CD8-positive, alpha-beta memory T cell (primary cell): ENCODE results near the gene GALP. TPM values are rescaled to one million over a fixed set of nuclear protein-coding genes. Genes with fewer than 3 reads are reported as not detected.
A peak's percentile ranks its signal among the peaks of the same experiment; 100 is the strongest.
"Not testable (repeated sequence)": the region's sequence is repeated elsewhere in the genome, so short reads cannot be mapped to it uniquely, and the experiment has no call there.

ENCODE experiments used
- CTCF ChIA-PET: fragments of 350-600 bp; sonication (Branson Sonifier 250); formaldehyde crosslinking; loops from one replicate; lab custom pipeline; 2021; ENCODE audit warnings: antibody characterized with exemption; lab: Charles Lee
- POLR2A ChIA-PET: fragments of 350-600 bp; sonication (Branson Sonifier 250); formaldehyde crosslinking; loops from one replicate; lab custom pipeline; 2021; ENCODE audit warnings: antibody characterized with exemption; lab: Charles Lee
- DNase-seq, 5 donors: peaks; one replicate each; pipeline versions ENCODE4 v3.0.0 to v3.0.0-alpha.2; 2020 to 2022; ENCODE audit warnings: mixed read lengths in 1 of 5
- H3K27ac ChIP-seq: one replicate; pipeline ENCODE4 v1.7.0; 2013; ENCODE audit warnings: low read depth, mild to moderate bottlenecking, low read length, moderate library complexity
- H3K27me3 ChIP-seq: 2 replicates; pipeline ENCODE4 v1.7.0; 2013; ENCODE audit warnings: low read length, mild to moderate bottlenecking; ENCODE audit not compliant: insufficient read depth, poor library complexity, severe bottlenecking
- H3K36me3 ChIP-seq: 2 replicates; pipeline ENCODE4 v1.7.0; 2013; ENCODE audit warnings: mild to moderate bottlenecking, low read length, moderate library complexity; ENCODE audit not compliant: insufficient read depth
- H3K4me1 ChIP-seq: 2 replicates; pipeline ENCODE4 v1.7.0; 2013; ENCODE audit warnings: mild to moderate bottlenecking, low read length, moderate library complexity; ENCODE audit not compliant: insufficient read depth
- H3K4me3 ChIP-seq: 2 replicates; pipeline ENCODE4 v1.7.0; 2013; ENCODE audit warnings: mild to moderate bottlenecking, low read length
- H3K9me3 ChIP-seq: 2 replicates; pipeline ENCODE4 v1.7.0; 2013; ENCODE audit warnings: mild to moderate bottlenecking, low read length
- H3K27ac Mint-ChIP-seq, 8 donors: one replicate each; pipeline ENCODE4 v1.8.0; 2020 to 2021; ENCODE audit warnings: mixed read lengths in 8 of 8, mild to moderate bottlenecking in 6 of 8, inconsistent platforms in 3 of 8, moderate library complexity in 3 of 8
- H3K27me3 Mint-ChIP-seq, 2 donors: one replicate each; pipeline ENCODE4 v1.8.0; 2020 to 2021; ENCODE audit warnings: mixed read lengths in 2 of 2, mild to moderate bottlenecking in 1 of 2, moderate library complexity in 1 of 2
- H3K36me3 Mint-ChIP-seq, 3 donors: one replicate each; pipeline ENCODE4 v1.8.0; 2020 to 2021; ENCODE audit warnings: mixed read lengths in 3 of 3, inconsistent platforms in 1 of 3, mild to moderate bottlenecking in 1 of 3
- H3K4me1 Mint-ChIP-seq, 3 donors: one replicate each; pipeline ENCODE4 v1.8.0; 2020 to 2021; ENCODE audit warnings: mixed read lengths in 3 of 3, inconsistent platforms in 1 of 3, mild to moderate bottlenecking in 1 of 3
- H3K4me3 Mint-ChIP-seq, 7 donors: one replicate each; pipeline ENCODE4 v1.8.0; 2020 to 2021; ENCODE audit warnings: mixed read lengths in 7 of 7, mild to moderate bottlenecking in 6 of 7, moderate library complexity in 4 of 7, inconsistent platforms in 2 of 7
- H3K9me3 Mint-ChIP-seq, 5 donors: one replicate each; pipeline ENCODE4 v1.8.0; 2020 to 2022; ENCODE audit warnings: mixed read lengths in 5 of 5, mild to moderate bottlenecking in 3 of 5, moderate library complexity in 2 of 5, inconsistent platforms in 1 of 5
- polyA plus RNA-seq: library from polyadenylated mRNA; unstranded; fragments of 300-500 nt; fragmentation: Illumina TruSeq; gene quantifications from one replicate; pipeline ENCODE4 v1.2.3, GENCODE V29; 2021
- total RNA-seq, 2 experiments: library from RNA; stranded (reverse); gene quantifications; one replicate each; pipeline ENCODE4 v1.2.3, GENCODE V29; 2021

Gene GALP
- total and polyA plus RNA-seq, 3 experiments from 2014 or later: not detected

DNA sequence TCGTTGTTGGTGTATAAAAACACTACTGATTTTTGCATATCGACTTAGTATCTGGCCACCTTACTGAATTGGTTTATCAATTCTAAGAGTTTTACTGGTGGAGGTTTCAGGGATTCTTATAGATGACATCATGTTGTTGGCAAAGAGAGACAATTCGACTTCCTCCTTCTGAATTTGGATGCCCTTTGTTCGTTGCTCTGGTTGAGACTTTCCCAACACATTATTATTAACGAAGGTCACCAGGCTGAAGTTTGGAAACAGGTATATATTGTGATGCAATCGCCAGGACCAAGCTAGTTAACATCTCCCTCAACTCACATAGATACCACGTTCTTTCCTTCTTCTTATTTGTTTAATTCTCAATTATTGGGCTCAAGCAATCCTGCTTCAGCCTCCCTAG, 23.9 kb downstream of the GALP start:
- Histone ChIP-seq H3K27ac (no peak overlapping the region), H3K4me3 (no peak overlapping the region), H3K9me3 (no peaks in the 10 kb centered on the region), H3K4me1 (no peaks in the 10 kb centered on the region), H3K36me3 (no peaks in the 10 kb centered on the region), H3K27me3 (no peaks in the 10 kb centered on the region)
- H3K4me1 Mint-ChIP-seq: no peaks in the 10 kb centered on the region
- no peak overlapping the region for H3K4me3 Mint-ChIP-seq
- peak overlapping the region in 1 of 8 donors; percentile 4 for H3K27ac Mint-ChIP-seq
- DNase-seq: no peak
- no peaks in the 10 kb centered on the region for H3K9me3 Mint-ChIP-seq
- peaks cover 3 to 13% of the 10 kb centered on the region in 2 donors for H3K27me3 Mint-ChIP-seq
- no peaks in the 10 kb centered on the region for H3K36me3 Mint-ChIP-seq
- POLR2A ChIA-PET: no interaction called here
- CTCF ChIA-PET: no interaction called here

DNA sequence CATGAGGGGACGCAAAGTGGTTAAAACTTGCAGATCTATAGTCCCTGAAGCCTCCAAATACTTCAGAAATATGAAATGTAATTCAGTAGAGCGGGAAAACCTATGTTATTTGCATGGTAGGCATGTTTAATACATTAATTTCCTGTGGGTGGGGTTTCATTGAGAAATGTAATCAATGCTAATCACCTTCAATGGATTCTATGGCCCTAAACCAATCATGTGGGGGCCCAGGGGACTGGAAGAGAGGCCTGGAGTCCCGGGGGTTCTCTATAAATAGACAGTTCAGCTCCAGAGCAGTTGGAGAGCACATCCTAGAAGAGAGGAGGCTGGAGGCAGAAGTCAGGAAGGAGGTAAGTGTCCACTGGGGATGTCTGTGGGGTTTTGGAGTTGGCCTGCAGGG, 26.2 kb downstream of the GALP start, which contains the start of gene ZSCAN5C:
TSS of gene ZSCAN5C (plus strand) at position 301 of the 400 bp plus-strand sequence. CDS start 3,641 bp downstream, outside the sequence.
- peak within 1 kb of the TSS in 1 of 8 donors; percentile 15 for H3K27ac Mint-ChIP-seq
- H3K4me3 Mint-ChIP-seq: no peak within 1 kb of the TSS
- no peaks in the 10 kb centered on the region for H3K9me3 ChIP-seq
- no peaks in the 10 kb centered on the region for H3K36me3 ChIP-seq
- no peaks in the 10 kb centered on the region for H3K36me3 Mint-ChIP-seq
- CTCF ChIA-PET: no interaction called here
- H3K4me3 ChIP-seq: no peak within 1 kb of the TSS
- no peaks in the 10 kb centered on the region for H3K27me3 ChIP-seq
- DNase-seq: no peak
- no peaks in the 10 kb centered on the region for H3K4me1 Mint-ChIP-seq
- H3K27ac ChIP-seq: no peak within 1 kb of the TSS
- H3K9me3 Mint-ChIP-seq: no peaks in the 10 kb centered on the region
- no peaks in the 10 kb centered on the region for H3K4me1 ChIP-seq
- peaks cover 8 to 17% of the 10 kb centered on the region in 2 donors for H3K27me3 Mint-ChIP-seq
- POLR2A ChIA-PET: no interaction called here

GRCh38 chr19:56207581-56207980, 31.8 kb downstream of the GALP start:
- H3K4me3 Mint-ChIP-seq, DNase-seq, CTCF ChIA-PET, H3K4me3 ChIP-seq, H3K4me1 ChIP-seq, H3K27me3 ChIP-seq, POLR2A ChIA-PET, H3K9me3 ChIP-seq, H3K36me3 ChIP-seq, H3K9me3 Mint-ChIP-seq, H3K27ac ChIP-seq, H3K36me3 Mint-ChIP-seq, H3K4me1 Mint-ChIP-seq: not testable (repeated sequence)
- Mint-ChIP-seq H3K27ac (peak overlapping the region in 1 of 8 donors; percentile 48), H3K27me3 (peaks cover 12 to 14% of the 10 kb centered on the region in 2 donors)

DNA sequence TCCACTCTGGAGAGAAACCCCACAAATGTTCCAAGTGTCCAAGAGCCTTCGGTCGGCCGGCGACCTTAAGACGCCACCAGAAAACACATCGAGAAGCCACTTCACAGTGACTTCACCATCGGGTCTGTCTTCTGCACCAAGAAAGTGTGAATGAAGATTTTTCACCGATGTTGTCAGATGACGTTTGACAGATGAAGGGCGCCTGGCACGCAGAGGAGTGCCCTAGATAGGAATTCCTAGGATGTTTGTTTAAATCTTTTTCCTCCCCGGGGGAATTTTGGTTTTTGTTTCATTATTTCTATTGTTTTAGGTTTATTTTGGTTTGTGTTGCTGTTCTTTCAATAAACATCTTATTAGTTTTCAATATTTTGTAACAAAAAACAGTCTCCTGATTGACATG, 33.3 kb downstream of the GALP start:
- no peak overlapping the region for H3K4me3 Mint-ChIP-seq
- no peaks in the 10 kb centered on the region for H3K4me1 ChIP-seq
- CTCF ChIA-PET: no interaction called here
- H3K4me1 Mint-ChIP-seq: no peaks in the 10 kb centered on the region
- peaks cover 16 to 17% of the 10 kb centered on the region in 2 donors for H3K27me3 Mint-ChIP-seq
- no peak for DNase-seq
- no peaks in the 10 kb centered on the region for H3K9me3 ChIP-seq
- no peaks in the 10 kb centered on the region for H3K36me3 ChIP-seq
- no peaks in the 10 kb centered on the region for H3K9me3 Mint-ChIP-seq
- no peak overlapping the region for H3K27ac Mint-ChIP-seq
- POLR2A ChIA-PET: no interaction called here
- no peak overlapping the region for H3K4me3 ChIP-seq
- H3K27ac ChIP-seq: no peak overlapping the region
- no peaks in the 10 kb centered on the region for H3K36me3 Mint-ChIP-seq
- H3K27me3 ChIP-seq: no peaks in the 10 kb centered on the region

DNA sequence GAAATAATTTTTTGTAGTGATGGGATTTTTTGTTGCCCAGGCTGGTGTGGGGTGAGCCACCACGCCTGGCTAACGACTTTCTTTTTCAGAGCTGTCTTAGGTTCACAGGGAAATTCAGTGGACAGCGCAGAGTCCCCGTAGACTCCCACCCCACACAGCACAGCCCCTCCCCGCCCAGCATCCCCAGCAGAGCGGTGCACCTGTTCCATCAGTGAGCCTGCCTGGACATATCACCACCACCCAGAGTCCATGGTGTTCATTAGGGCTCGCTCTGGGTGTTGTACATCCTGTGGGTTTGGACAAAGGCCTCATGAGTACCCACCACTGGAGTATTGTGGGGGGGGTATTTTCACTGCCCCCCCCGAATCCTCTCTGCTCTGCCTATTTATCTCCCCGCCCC, 34.2 kb downstream of the GALP start:
- H3K27ac ChIP-seq, H3K27ac Mint-ChIP-seq, H3K27me3 ChIP-seq, H3K36me3 Mint-ChIP-seq, CTCF ChIA-PET, H3K9me3 Mint-ChIP-seq, H3K4me3 Mint-ChIP-seq, POLR2A ChIA-PET, DNase-seq, H3K9me3 ChIP-seq, H3K4me1 Mint-ChIP-seq, H3K36me3 ChIP-seq, H3K4me1 ChIP-seq, H3K4me3 ChIP-seq: not testable (repeated sequence)
- peaks cover 20 to 21% of the 10 kb centered on the region in 2 donors for H3K27me3 Mint-ChIP-seq

DNA sequence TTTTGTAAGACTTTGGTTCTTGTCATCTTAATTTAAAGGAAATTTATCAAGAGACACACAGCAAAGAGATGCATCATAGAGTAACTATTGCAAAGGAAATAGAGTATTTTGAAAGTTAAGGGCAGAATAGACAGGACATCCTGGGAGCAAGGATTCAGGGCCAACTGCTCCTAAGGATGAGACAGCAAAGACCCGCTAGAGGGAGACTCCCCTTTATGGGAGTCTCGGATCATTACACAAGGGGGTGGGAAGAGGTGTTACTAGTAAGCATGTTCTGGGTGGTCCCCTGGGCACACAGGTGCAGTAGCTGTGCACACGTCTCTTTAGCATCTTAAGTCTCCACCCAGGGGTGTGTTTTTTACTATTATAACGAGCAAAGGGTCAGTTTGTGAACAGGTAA, 35.9 kb downstream of the GALP start:
- no peak overlapping the region for H3K27ac Mint-ChIP-seq
- no peaks in the 10 kb centered on the region for H3K27me3 ChIP-seq
- H3K9me3 Mint-ChIP-seq: peaks cover 0 to 3% (median 0%) of the 10 kb centered on the region in 5 donors
- no peak overlapping the region for H3K27ac ChIP-seq
- no peaks in the 10 kb centered on the region for H3K9me3 ChIP-seq
- no peak overlapping the region for H3K4me3 ChIP-seq
- ChIA-PET POLR2A (no interaction called here), CTCF (no interaction called here)
- H3K36me3 ChIP-seq: no peaks in the 10 kb centered on the region
- H3K4me1 ChIP-seq: no peaks in the 10 kb centered on the region
- H3K27me3 Mint-ChIP-seq: peaks cover 20 to 28% of the 10 kb centered on the region in 2 donors
- H3K4me1 Mint-ChIP-seq: no peaks in the 10 kb centered on the region
- no peak overlapping the region for H3K4me3 Mint-ChIP-seq
- no peak for DNase-seq
- no peaks in the 10 kb centered on the region for H3K36me3 Mint-ChIP-seq

- H3K27ac ChIP-seq: no peak overlapping the region
- Mint-ChIP-seq H3K27ac (no peak overlapping the region), H3K4me1 (peaks cover 0 to 4% (median 2%) of the 10 kb centered on the region in 3 donors), H3K27me3 (peaks cover 20 to 33% of the 10 kb centered on the region in 2 donors), H3K36me3 (peaks cover 0 to 12% (median 4%) of the 10 kb centered on the region in 3 donors), H3K9me3 (peaks cover 0 to 4% (median 0%) of the 10 kb centered on the region in 5 donors), H3K4me3 (no peak overlapping the region)
- no peaks in the 10 kb centered on the region for H3K27me3 ChIP-seq
- no peaks in the 10 kb centered on the region for H3K9me3 ChIP-seq
- POLR2A ChIA-PET: no interaction called here
- no peaks in the 10 kb centered on the region for H3K36me3 ChIP-seq
- H3K4me3 ChIP-seq: no peak overlapping the region
- H3K4me1 ChIP-seq: no peaks in the 10 kb centered on the region
- DNase-seq: no peak
- CTCF ChIA-PET: no interaction called here
These were observed 41.5 kb downstream of the GALP start for GRCh38 chr19:56217039-56217949.

GRCh38 chr19:56218961-56219360, 43.2 kb downstream of the GALP start:
- peaks cover 6 to 27% (median 11%) of the 10 kb centered on the region in 3 donors for H3K36me3 Mint-ChIP-seq
- POLR2A ChIA-PET: no interaction called here
- no peak overlapping the region for H3K27ac Mint-ChIP-seq
- H3K4me1 ChIP-seq: no peaks in the 10 kb centered on the region
- H3K27ac ChIP-seq: no peak overlapping the region
- CTCF ChIA-PET: interaction anchor here (0.6 kb wide), 1 partner anchor 73 kb away, joined by 3 read pairs; no protein-coding TSS in a partner anchor
- H3K9me3 ChIP-seq: no peaks in the 10 kb centered on the region
- H3K4me3 Mint-ChIP-seq: no peak overlapping the region
- no peaks in the 10 kb centered on the region for H3K27me3 ChIP-seq
- H3K36me3 ChIP-seq: no peaks in the 10 kb centered on the region
- H3K9me3 Mint-ChIP-seq: peaks cover 0 to 4% (median 0%) of the 10 kb centered on the region in 5 donors
- no peak overlapping the region for H3K4me3 ChIP-seq
- no peak for DNase-seq
- peaks cover 0 to 4% (median 2%) of the 10 kb centered on the region in 3 donors for H3K4me1 Mint-ChIP-seq
- peaks cover 18 to 29% of the 10 kb centered on the region in 2 donors for H3K27me3 Mint-ChIP-seq
